WTC11 (cell line): ENCODE results near the gene CIRBP. TPM values are rescaled to one million over a fixed set of nuclear protein-coding genes. Genes with fewer than 3 reads are reported as not detected.

ENCODE experiments used
- ATAC-seq: fragments of 200-7000 bp; cut with Tn5 transposase; 2 replicates; pipeline ENCODE4 v1.10.0; 2021; ENCODE audit warnings: mild to moderate bottlenecking, moderate library complexity
- CTCF ChIA-PET: fragments of 300-600 bp; sonication (Branson Sonifier 250); formaldehyde crosslinking; loops from one replicate; lab custom pipeline; 2021; ENCODE audit warnings: antibody characterized with exemption; lab: Charles Lee
- POLR2A ChIA-PET: fragments of 350-600 bp; sonication (Branson Sonifier 250); formaldehyde crosslinking; loops from one replicate; lab custom pipeline; 2021; ENCODE audit warnings: antibody characterized with exemption; lab: Charles Lee
- DNase-seq: peaks from one replicate; pipeline ENCODE4 v3.0.0; 2021; ENCODE audit warnings: low spot score
- H3K27ac Mint-ChIP-seq: 2 replicates; pipeline ENCODE4 v1.8.0; 2021; ENCODE audit warnings: mixed read lengths
- H3K27me3 Mint-ChIP-seq: 2 replicates; pipeline ENCODE4 v1.8.0; 2021; ENCODE audit warnings: low read depth, mild to moderate bottlenecking, moderate library complexity, mixed read lengths
- H3K36me3 Mint-ChIP-seq: 2 replicates; pipeline ENCODE4 v1.8.0; 2021; ENCODE audit warnings: mixed read lengths
- H3K4me1 Mint-ChIP-seq: 2 replicates; pipeline ENCODE4 v1.8.0; 2022; ENCODE audit warnings: mixed read lengths
- H3K4me3 Mint-ChIP-seq: 2 replicates; pipeline ENCODE4 v1.8.0; 2021; ENCODE audit warnings: mild to moderate bottlenecking, moderate library complexity, mixed read lengths
- H3K9me3 Mint-ChIP-seq: 2 replicates; pipeline ENCODE4 v1.8.0; 2021; ENCODE audit warnings: mixed read lengths
- AFF4 ChIP-seq: sonication (generic); formaldehyde crosslinking; IDR thresholded peaks from 2 replicates; pipeline ENCODE4 v1.8.1; 2023; ENCODE audit warnings: mild to moderate bottlenecking, missing genetic modification reagents, borderline replicate concordance
- EMX1 ChIP-seq: fragments of 250-450 bp; sonication (Bioruptor Pico); IDR thresholded peaks from 2 replicates; pipeline ENCODE4 v1.8.0; 2021; ENCODE audit warnings: mild to moderate bottlenecking
- ERG ChIP-seq: fragments of 250-450 bp; sonication (Bioruptor Pico); IDR thresholded peaks from 2 replicates; pipeline ENCODE4 v1.8.0; 2021; ENCODE audit warnings: mild to moderate bottlenecking
- FOXP1 ChIP-seq: sonication (generic); formaldehyde crosslinking; IDR thresholded peaks from 2 replicates; pipeline ENCODE4 v1.8.0; 2022; ENCODE audit warnings: missing genetic modification reagents, mild to moderate bottlenecking, moderate library complexity, borderline replicate concordance
- IRF2 ChIP-seq: sonication (generic); formaldehyde crosslinking; IDR thresholded peaks from 2 replicates; pipeline ENCODE4 v1.8.0; 2022; ENCODE audit warnings: low read depth, missing genetic modification reagents, borderline replicate concordance
- JUN ChIP-seq: sonication (generic); formaldehyde crosslinking; IDR thresholded peaks from 2 replicates; pipeline ENCODE4 v1.8.0; 2023; ENCODE audit warnings: mild to moderate bottlenecking, missing genetic modification reagents
- MAX ChIP-seq: sonication (generic); formaldehyde crosslinking; IDR thresholded peaks from 2 replicates; pipeline ENCODE4 v1.8.0; 2022; ENCODE audit warnings: mild to moderate bottlenecking, missing genetic modification reagents
- MYBL2 ChIP-seq: sonication (generic); formaldehyde crosslinking; IDR thresholded peaks from 2 replicates; pipeline ENCODE4 v1.8.1; 2023; ENCODE audit warnings: mild to moderate bottlenecking, moderate library complexity, missing genetic modification reagents
- NFE2L1 ChIP-seq: sonication (generic); formaldehyde crosslinking; IDR thresholded peaks from 2 replicates; pipeline ENCODE4 v1.8.1; 2023; ENCODE audit warnings: missing genetic modification reagents
- NR1H2 ChIP-seq: sonication (generic); formaldehyde crosslinking; IDR thresholded peaks from 2 replicates; pipeline ENCODE4 v1.9.0; 2021; ENCODE audit warnings: mild to moderate bottlenecking, moderate library complexity, missing genetic modification reagents
- PRDM15 ChIP-seq: sonication (generic); formaldehyde crosslinking; IDR thresholded peaks from 2 replicates; pipeline ENCODE4 v1.8.0; 2022; ENCODE audit warnings: missing genetic modification reagents
- PRRX2 ChIP-seq: fragments of 250-450 bp; sonication (Bioruptor Pico); IDR thresholded peaks from 2 replicates; pipeline ENCODE4 v1.8.0; 2021; ENCODE audit warnings: mild to moderate bottlenecking
- SP1 ChIP-seq: sonication (generic); formaldehyde crosslinking; conservative IDR thresholded peaks from 2 replicates; pipeline ENCODE4 v1.8.1; 2022; ENCODE audit warnings: missing genetic modification reagents
- TEAD4 ChIP-seq: sonication (generic); formaldehyde crosslinking; IDR thresholded peaks from 2 replicates; pipeline ENCODE4 v1.8.0; 2022; ENCODE audit warnings: mild to moderate bottlenecking, missing genetic modification reagents
- ZBTB43 ChIP-seq: sonication (generic); formaldehyde crosslinking; IDR thresholded peaks from 2 replicates; pipeline ENCODE4 v1.8.1; 2023; ENCODE audit warnings: mild to moderate bottlenecking, missing genetic modification reagents
- ZNF396 ChIP-seq: fragments of 250-450 bp; sonication (Bioruptor Pico); IDR thresholded peaks from 2 replicates; pipeline ENCODE4 v1.8.0; 2021; ENCODE audit warnings: mild to moderate bottlenecking, moderate library complexity, borderline replicate concordance
- total RNA-seq: library from RNA; stranded (reverse); gene quantifications from 3 replicates; pipeline ENCODE4 v1.2.3, GENCODE V29; 2021

Gene CIRBP
- total RNA-seq, 1 experiment from 2014 or later: 298 TPM

GRCh38 chr19:1292419-1293151 is 23.5 kb downstream of the CIRBP start:
- Mint-ChIP-seq H3K27ac (no peak overlapping the region), H3K4me3 (no peak overlapping the region), H3K9me3 (no peaks in the 10 kb centered on the region), H3K27me3 (peaks cover 8% of the 10 kb centered on the region), H3K4me1 (peaks cover 3% of the 10 kb centered on the region; the same call in 1 of the 2 replicates), H3K36me3 (no peaks in the 10 kb centered on the region)
- ChIA-PET POLR2A (no interaction called here), CTCF (no interaction called here)
- no peak for TF ChIP-seq ZNF396 (CRISPR knock-in tag)
- no peak for TF ChIP-seq EMX1 (CRISPR knock-in tag)
- TF ChIP-seq PRDM15 (CRISPR knock-in tag): no peak
- no peak for TF ChIP-seq IRF2 (CRISPR knock-in tag)
- no peak for TF ChIP-seq MAX (CRISPR knock-in tag)
- no peak for TF ChIP-seq MYBL2
- TF ChIP-seq TEAD4 (CRISPR knock-in tag): no peak
- no peak for TF ChIP-seq NFE2L1
- no peak for TF ChIP-seq PRRX2
- no peak for TF ChIP-seq ZBTB43 (CRISPR knock-in tag)
- no peak for TF ChIP-seq FOXP1 (CRISPR knock-in tag)
- no peak for TF ChIP-seq SP1 (CRISPR knock-in tag)
- TF ChIP-seq JUN (CRISPR knock-in tag): no peak
- TF ChIP-seq ERG (CRISPR knock-in tag): no peak
- no peak for TF ChIP-seq NR1H2 (CRISPR knock-in tag)
- no peak for TF ChIP-seq AFF4 (CRISPR knock-in tag)
- ATAC-seq: no peak
- no peak for DNase-seq
